B cell (primary cell): ENCODE data around the gene ZRANB1.

Source experiments
- EZH2 ChIP-seq: IDR thresholded peaks from 2 replicates; pipeline ENCODE4 v1.6.1; 2012; ENCODE audit warnings: borderline replicate concordance, low read depth, mild to moderate bottlenecking, moderate library complexity, low read length; ENCODE audit not compliant: insufficient read depth, poor library complexity, severe bottlenecking
- TF ChIP-seq, protein P1 (sequence below): fragments of 200-600 bp; IDR thresholded peaks from one replicate; pipeline ENCODE4 v1.8.0; 2022; ENCODE audit warnings: antibody characterized with exemption, mild to moderate bottlenecking

DNA sequence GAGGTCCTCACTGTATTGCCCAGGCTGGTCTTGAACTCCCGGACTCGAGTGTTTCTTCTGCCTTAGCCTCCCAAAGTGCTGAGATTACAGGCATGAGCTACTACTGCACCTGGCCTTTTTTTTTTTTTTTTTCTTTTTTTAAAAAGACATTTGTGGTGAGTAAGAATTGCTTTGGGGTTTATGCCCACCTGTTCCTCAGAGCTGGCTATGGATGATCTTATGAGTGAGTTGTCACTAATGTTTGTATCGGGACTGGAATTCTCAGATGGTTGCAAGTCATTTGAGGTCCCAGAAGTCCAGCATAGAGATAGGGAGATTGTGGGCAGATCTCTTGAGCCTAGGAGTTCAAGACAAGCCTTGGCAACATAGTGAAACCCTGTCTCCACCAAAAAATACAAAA lies 35.2 kb downstream of the ZRANB1 start:
- TF ChIP-seq, protein P1, sequence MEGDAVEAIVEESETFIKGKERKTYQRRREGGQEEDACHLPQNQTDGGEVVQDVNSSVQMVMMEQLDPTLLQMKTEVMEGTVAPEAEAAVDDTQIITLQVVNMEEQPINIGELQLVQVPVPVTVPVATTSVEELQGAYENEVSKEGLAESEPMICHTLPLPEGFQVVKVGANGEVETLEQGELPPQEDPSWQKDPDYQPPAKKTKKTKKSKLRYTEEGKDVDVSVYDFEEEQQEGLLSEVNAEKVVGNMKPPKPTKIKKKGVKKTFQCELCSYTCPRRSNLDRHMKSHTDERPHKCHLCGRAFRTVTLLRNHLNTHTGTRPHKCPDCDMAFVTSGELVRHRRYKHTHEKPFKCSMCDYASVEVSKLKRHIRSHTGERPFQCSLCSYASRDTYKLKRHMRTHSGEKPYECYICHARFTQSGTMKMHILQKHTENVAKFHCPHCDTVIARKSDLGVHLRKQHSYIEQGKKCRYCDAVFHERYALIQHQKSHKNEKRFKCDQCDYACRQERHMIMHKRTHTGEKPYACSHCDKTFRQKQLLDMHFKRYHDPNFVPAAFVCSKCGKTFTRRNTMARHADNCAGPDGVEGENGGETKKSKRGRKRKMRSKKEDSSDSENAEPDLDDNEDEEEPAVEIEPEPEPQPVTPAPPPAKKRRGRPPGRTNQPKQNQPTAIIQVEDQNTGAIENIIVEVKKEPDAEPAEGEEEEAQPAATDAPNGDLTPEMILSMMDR, result no peak
- no peak for TF ChIP-seq EZH2
